ENCODE results near the gene EGR4.

DNA sequence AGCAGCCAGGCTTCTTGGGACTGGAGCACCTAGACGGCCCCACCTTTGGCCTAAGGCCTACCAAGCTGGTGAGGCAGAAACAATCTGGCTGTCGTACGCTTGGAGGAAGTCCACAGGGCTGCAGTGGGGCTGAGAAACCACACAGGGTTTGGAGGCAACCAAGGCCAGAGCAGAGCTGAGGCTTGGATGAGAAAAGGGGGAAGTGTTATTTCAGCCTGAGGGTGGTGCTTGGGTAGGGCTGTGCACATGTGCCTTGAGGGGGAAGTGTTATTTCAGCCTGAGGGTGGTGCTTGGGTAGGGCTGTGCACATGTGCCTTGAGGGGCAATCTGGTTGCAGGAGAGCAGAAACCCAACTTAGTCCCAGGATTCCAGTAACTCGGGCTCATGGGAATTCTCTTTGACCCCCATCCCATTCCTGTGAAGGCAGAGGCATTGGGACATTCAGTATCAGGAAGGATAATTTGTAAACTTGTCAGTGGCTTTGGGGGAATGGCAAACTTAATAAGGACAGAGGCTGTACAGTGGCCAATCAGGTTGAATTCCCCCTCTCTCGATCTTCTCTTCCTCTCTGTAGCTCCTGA, 8.1 kb downstream of the EGR4 start:
- TF ChIP-seq, protein P1, sequence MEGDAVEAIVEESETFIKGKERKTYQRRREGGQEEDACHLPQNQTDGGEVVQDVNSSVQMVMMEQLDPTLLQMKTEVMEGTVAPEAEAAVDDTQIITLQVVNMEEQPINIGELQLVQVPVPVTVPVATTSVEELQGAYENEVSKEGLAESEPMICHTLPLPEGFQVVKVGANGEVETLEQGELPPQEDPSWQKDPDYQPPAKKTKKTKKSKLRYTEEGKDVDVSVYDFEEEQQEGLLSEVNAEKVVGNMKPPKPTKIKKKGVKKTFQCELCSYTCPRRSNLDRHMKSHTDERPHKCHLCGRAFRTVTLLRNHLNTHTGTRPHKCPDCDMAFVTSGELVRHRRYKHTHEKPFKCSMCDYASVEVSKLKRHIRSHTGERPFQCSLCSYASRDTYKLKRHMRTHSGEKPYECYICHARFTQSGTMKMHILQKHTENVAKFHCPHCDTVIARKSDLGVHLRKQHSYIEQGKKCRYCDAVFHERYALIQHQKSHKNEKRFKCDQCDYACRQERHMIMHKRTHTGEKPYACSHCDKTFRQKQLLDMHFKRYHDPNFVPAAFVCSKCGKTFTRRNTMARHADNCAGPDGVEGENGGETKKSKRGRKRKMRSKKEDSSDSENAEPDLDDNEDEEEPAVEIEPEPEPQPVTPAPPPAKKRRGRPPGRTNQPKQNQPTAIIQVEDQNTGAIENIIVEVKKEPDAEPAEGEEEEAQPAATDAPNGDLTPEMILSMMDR (conservative IDR thresholded peaks at IDR 0.05; ENCODE audit: low read depth, low read length), result no peak
- no peak for TF ChIP-seq EZH2phosphoT487 (IDR thresholded peaks at IDR 0.05; ENCODE audit: borderline replicate concordance, low read length)
